Uterus (tissue), 2 donors: ENCODE data around the gene CR2.

Experiments
- CTCF ChIP-seq, 4 experiments: fragments of 200-600 bp in 2 of 4; fragments of 450-650 bp in 2 of 4; sonication (generic) in 2 of 4; IDR thresholded peaks; one replicate each; pipeline ENCODE4 v1.5.1; 2016 to 2019; ENCODE audit warnings: antibody characterized with exemption in 4 of 4, mild to moderate bottlenecking in 2 of 4, moderate library complexity in 1 of 4
- POLR2A ChIP-seq, 2 donors: fragments of 450-650 bp; IDR thresholded peaks; one replicate each; pipeline ENCODE4 v1.6.1; 2016; ENCODE audit warnings: antibody characterized with exemption in 2 of 2, mild to moderate bottlenecking in 1 of 2, moderate library complexity in 1 of 2

DNA sequence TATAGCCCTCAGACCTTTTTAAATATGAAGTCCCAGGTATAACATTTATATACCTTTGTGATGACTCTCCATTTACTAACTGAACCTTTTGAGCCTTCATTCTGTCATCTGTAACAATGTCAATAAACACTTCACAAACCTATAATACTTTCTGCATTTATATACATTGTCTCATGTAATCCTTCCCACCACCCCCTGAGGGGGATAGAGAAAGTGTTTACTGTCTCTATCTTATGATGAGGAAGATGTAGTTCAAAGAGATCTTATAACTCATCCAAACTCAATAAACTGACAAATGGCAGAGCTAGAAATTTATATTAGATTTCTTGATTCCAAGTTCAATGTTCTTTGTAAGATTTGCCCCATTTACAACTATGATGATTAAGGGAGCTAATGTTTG lies 48.3 kb upstream of the CR2 start:
- no peak for TF ChIP-seq CTCF (IDR thresholded peaks at IDR 0.05)
- TF ChIP-seq POLR2A (IDR thresholded peaks at IDR 0.05): no peak
